ENCODE results near the gene ST8SIA5.

ST8SIA5 gene

DNA sequence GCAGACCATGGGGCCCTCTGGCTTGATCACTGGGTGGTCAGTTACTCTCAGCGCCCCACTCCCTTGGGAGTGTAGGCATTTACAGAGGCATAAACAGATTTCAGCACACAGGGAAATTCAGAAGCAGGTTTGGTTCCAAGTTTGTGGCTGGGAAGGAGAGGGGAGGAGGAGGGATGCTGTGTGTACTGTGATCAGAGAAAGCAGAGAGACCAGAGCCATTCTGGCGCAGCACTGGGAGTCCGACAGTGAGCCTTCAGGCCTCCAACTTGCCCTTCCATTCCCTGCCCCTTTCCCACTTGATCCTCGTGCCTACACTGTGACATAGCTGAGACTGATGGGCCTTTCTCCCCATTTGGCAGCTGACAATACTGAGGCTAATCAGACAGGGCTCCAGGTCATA is 52.0 kb downstream of the ST8SIA5 start:
- ATAC-seq, result no peak
- TF ChIP-seq ESRRG (CRISPR knock-in tag; IDR thresholded peaks at IDR 0.05) (no peak), ZNF70 (CRISPR knock-in tag; IDR thresholded peaks at IDR 0.05) (no peak), RARB (CRISPR knock-in tag; IDR thresholded peaks at IDR 0.05) (no peak), TSHZ2 (CRISPR knock-in tag; IDR thresholded peaks at IDR 0.05) (no peak)

- ATAC-seq, result no peak
- no peak for TF ChIP-seq RARB (CRISPR knock-in tag; IDR thresholded peaks at IDR 0.05)
- no peak for TF ChIP-seq TOX (CRISPR knock-in tag; IDR thresholded peaks at IDR 0.05; ENCODE audit: borderline replicate concordance)
- no peak for TF ChIP-seq TSHZ2 (CRISPR knock-in tag; IDR thresholded peaks at IDR 0.05)
- no peak for TF ChIP-seq SNAI2 (CRISPR knock-in tag; IDR thresholded peaks at IDR 0.05)
- TF ChIP-seq OSR1 (CRISPR knock-in tag; IDR thresholded peaks at IDR 0.05), result no peak
- no peak for TF ChIP-seq ZNF565 (CRISPR knock-in tag; conservative IDR thresholded peaks at IDR 0.05; ENCODE audit: low read depth)
- TF ChIP-seq ISL1 (CRISPR knock-in tag; IDR thresholded peaks at IDR 0.05), result no peak
- TF ChIP-seq, protein P1, sequence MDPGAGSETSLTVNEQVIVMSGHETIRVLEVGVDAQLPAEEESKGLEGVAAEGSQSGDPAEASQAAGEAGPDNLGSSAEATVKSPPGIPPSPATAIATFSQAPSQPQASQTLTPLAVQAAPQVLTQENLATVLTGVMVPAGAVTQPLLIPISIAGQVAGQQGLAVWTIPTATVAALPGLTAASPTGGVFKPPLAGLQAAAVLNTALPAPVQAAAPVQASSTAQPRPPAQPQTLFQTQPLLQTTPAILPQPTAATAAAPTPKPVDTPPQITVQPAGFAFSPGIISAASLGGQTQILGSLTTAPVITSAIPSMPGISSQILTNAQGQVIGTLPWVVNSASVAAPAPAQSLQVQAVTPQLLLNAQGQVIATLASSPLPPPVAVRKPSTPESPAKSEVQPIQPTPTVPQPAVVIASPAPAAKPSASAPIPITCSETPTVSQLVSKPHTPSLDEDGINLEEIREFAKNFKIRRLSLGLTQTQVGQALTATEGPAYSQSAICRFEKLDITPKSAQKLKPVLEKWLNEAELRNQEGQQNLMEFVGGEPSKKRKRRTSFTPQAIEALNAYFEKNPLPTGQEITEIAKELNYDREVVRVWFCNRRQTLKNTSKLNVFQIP (CRISPR knock-in tag; IDR thresholded peaks at IDR 0.05; ENCODE audit: borderline replicate concordance, low read depth), result no peak
- TF ChIP-seq, protein P2, sequence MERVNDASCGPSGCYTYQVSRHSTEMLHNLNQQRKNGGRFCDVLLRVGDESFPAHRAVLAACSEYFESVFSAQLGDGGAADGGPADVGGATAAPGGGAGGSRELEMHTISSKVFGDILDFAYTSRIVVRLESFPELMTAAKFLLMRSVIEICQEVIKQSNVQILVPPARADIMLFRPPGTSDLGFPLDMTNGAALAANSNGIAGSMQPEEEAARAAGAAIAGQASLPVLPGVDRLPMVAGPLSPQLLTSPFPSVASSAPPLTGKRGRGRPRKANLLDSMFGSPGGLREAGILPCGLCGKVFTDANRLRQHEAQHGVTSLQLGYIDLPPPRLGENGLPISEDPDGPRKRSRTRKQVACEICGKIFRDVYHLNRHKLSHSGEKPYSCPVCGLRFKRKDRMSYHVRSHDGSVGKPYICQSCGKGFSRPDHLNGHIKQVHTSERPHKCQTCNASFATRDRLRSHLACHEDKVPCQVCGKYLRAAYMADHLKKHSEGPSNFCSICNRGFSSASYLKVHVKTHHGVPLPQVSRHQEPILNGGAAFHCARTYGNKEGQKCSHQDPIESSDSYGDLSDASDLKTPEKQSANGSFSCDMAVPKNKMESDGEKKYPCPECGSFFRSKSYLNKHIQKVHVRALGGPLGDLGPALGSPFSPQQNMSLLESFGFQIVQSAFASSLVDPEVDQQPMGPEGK (CRISPR knock-in tag; IDR thresholded peaks at IDR 0.05; ENCODE audit: borderline replicate concordance), result no peak
- no peak for TF ChIP-seq ZNF8 (CRISPR knock-in tag; IDR thresholded peaks at IDR 0.05)
- no peak for TF ChIP-seq CSDC2 (CRISPR knock-in tag; IDR thresholded peaks at IDR 0.05)
- TF ChIP-seq, protein P3, sequence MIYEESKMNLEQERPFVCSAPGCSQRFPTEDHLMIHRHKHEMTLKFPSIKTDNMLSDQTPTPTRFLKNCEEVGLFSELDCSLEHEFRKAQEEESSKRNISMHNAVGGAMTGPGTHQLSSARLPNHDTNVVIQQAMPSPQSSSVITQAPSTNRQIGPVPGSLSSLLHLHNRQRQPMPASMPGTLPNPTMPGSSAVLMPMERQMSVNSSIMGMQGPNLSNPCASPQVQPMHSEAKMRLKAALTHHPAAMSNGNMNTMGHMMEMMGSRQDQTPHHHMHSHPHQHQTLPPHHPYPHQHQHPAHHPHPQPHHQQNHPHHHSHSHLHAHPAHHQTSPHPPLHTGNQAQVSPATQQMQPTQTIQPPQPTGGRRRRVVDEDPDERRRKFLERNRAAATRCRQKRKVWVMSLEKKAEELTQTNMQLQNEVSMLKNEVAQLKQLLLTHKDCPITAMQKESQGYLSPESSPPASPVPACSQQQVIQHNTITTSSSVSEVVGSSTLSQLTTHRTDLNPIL (CRISPR knock-in tag; IDR thresholded peaks at IDR 0.05; ENCODE audit: low read depth), result no peak
- no peak for TF ChIP-seq ARNTL (CRISPR knock-in tag; IDR thresholded peaks at IDR 0.05; ENCODE audit: borderline replicate concordance, low read depth)
- no peak for TF ChIP-seq ZFP3 (CRISPR knock-in tag; IDR thresholded peaks at IDR 0.05)
- no peak for TF ChIP-seq ZC3H10 (CRISPR knock-in tag; IDR thresholded peaks at IDR 0.05)
- no peak for TF ChIP-seq ESRRG (CRISPR knock-in tag; IDR thresholded peaks at IDR 0.05)
- no peak for TF ChIP-seq CSRNP3 (CRISPR knock-in tag; IDR thresholded peaks at IDR 0.05)
Measured at GRCh38 chr18:46704189-46704588, 52.7 kb downstream of the ST8SIA5 start.

DNA sequence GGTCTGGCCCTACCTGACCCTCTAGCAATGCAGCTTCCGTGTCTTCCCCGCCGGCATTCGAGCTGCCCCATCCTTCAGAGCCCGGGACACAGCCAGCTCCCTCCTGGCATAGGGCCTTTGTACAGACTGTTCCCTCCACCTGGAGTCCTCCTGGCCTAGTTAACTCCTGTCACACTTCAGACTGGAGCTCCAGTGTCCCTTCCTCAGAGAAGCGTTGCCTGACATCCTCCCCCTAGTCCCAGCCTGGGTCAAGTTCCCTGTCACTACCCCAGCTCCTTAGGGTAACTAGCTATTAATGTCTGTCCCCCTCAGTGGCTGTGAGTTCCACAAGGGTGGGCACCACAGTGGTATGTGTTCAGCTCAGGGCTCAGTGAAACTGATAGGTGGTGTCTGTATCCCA is 54.4 kb downstream of the ST8SIA5 start:
- ATAC-seq, result no peak
- TF ChIP-seq, protein P3 (CRISPR knock-in tag; IDR thresholded peaks at IDR 0.05; ENCODE audit: low read depth), result no peak
- no peak for TF ChIP-seq TCF4 (CRISPR knock-in tag; IDR thresholded peaks at IDR 0.05; ENCODE audit: borderline replicate concordance)
- TF ChIP-seq ZFP3 (CRISPR knock-in tag; IDR thresholded peaks at IDR 0.05), result no peak
- TF ChIP-seq CSRNP3 (CRISPR knock-in tag; IDR thresholded peaks at IDR 0.05), result no peak
- TF ChIP-seq ISL1 (CRISPR knock-in tag; IDR thresholded peaks at IDR 0.05), result no peak
- no peak for TF ChIP-seq ZC3H10 (CRISPR knock-in tag; IDR thresholded peaks at IDR 0.05)
- TF ChIP-seq TSHZ2 (CRISPR knock-in tag; IDR thresholded peaks at IDR 0.05), result no peak

All from SK-N-SH treated with all-trans-retinoic acid at 6 μM for 48 hours (cell line).